Thoracic aorta (tissue), 2 donors: Measurements from ENCODE around the gene LRRC4. TPM values are rescaled to one million over a fixed set of nuclear protein-coding genes. Genes with fewer than 3 reads are reported as not detected.

Experiments
- ATAC-seq: fragments of 150-250 bp; one replicate; pipeline ENCODE4 v1.8.0; 2017; ENCODE audit warnings: low read depth; ENCODE audit not compliant: insufficient number of reproducible peaks, low FRiP score
- DNase-seq: peaks from one replicate; pipeline ENCODE4 v3.0.0-alpha.2; 2020; ENCODE audit warnings: low spot score
- H3K27ac ChIP-seq, 2 donors: fragments of 200-600 bp; sonication (generic); 1 replicate in 1 of 2; 2 replicates in 1 of 2; pipeline ENCODE4 v1.5.1; 2016; ENCODE audit warnings: mild to moderate bottlenecking in 2 of 2, moderate library complexity in 2 of 2
- H3K27me3 ChIP-seq: fragments of 200-600 bp; sonication (generic); replicated peaks from 2 replicates; pipeline ENCODE4 v1.6.0; 2016; ENCODE audit warnings: mild to moderate bottlenecking; ENCODE audit not compliant: insufficient read depth
- H3K36me3 ChIP-seq: fragments of 200-600 bp; sonication (generic); one replicate; pipeline ENCODE4 v1.5.1; 2016
- H3K4me1 ChIP-seq, 2 donors: fragments of 200-600 bp; sonication (generic); 1 replicate in 1 of 2; 2 replicates in 1 of 2; pipeline versions ENCODE4 v1.5.1 to v1.6.0; 2016; ENCODE audit warnings: low read depth in 2 of 2, mild to moderate bottlenecking in 1 of 2; ENCODE audit not compliant: control insufficient read depth in 1 of 2
- H3K4me3 ChIP-seq: fragments of 200-600 bp; sonication (generic); 2 replicates; pipeline ENCODE4 v1.5.1; 2016; ENCODE audit warnings: mild to moderate bottlenecking
- H3K9me3 ChIP-seq: fragments of 200-600 bp; sonication (generic); 2 replicates; pipeline ENCODE4 v1.5.1; 2016
- total RNA-seq, 2 donors: library from RNA; depleted of rRNA; stranded (reverse); fragments of >200 nt; gene quantifications; one replicate each; pipeline versions ENCODE4 v1.1.0 to v1.2.3, GENCODE V29; 2016
- TF ChIP-seq, protein P1 (sequence below): fragments of 200-600 bp; sonication (generic); IDR thresholded peaks from one replicate; pipeline ENCODE4 v1.5.1; 2019; ENCODE audit warnings: antibody characterized with exemption

Gene LRRC4
- total RNA-seq, 2 donors from 2014 or later = 0.85 to 2.2 TPM

DNA sequence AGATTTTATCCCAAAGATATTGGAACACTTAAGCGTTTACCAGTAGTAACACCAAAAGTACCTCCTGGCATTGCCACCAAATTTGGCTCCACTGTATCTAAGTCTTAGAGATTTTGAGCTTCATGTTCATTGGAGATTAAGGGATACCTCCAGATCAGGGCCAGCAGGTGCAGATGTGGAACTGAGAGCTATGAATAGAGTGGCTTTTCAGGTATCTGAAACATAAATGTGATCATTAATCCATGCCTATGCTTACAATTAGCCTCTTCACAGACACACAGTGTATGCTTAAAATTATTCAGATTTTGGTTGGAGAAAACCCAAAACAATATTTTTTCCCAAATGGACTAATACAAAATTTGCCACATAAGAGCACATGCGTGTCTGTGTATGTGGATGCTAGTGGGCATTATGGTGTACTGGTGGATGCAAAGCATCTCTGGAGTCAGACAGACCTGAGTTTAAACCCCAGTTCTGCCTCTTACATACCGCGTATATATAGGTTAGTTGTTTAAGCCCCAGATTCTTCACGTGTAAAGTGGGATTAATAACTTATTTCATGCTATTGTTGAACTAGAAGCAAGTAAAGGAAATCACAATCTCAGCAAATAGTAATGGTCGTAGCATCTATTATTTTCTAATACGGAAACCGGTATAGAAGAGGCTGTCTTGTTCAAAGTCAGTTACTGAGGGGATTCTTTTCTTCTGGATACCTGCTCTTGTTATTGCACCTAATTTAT lies 6.8 kb upstream of the LRRC4 start:
- H3K9me3 ChIP-seq = no peaks in the 10 kb centered on the region
- H3K4me1 ChIP-seq = no peaks in the 10 kb centered on the region
- DNase-seq (no peak), ATAC-seq (no peak)
- no peaks in the 10 kb centered on the region for H3K27me3 ChIP-seq
- TF ChIP-seq, protein P1, sequence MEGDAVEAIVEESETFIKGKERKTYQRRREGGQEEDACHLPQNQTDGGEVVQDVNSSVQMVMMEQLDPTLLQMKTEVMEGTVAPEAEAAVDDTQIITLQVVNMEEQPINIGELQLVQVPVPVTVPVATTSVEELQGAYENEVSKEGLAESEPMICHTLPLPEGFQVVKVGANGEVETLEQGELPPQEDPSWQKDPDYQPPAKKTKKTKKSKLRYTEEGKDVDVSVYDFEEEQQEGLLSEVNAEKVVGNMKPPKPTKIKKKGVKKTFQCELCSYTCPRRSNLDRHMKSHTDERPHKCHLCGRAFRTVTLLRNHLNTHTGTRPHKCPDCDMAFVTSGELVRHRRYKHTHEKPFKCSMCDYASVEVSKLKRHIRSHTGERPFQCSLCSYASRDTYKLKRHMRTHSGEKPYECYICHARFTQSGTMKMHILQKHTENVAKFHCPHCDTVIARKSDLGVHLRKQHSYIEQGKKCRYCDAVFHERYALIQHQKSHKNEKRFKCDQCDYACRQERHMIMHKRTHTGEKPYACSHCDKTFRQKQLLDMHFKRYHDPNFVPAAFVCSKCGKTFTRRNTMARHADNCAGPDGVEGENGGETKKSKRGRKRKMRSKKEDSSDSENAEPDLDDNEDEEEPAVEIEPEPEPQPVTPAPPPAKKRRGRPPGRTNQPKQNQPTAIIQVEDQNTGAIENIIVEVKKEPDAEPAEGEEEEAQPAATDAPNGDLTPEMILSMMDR = no peak
- H3K36me3 ChIP-seq = no peaks in the 10 kb centered on the region
- H3K27ac ChIP-seq = no peak overlapping the region
- no peak overlapping the region for H3K4me3 ChIP-seq

GRCh38 chr7:128037081-128037480 lies 5.8 kb upstream of the LRRC4 start:
- Histone ChIP-seq H3K9me3 (no peaks in the 10 kb centered on the region), H3K4me3 (no peak overlapping the region), H3K27me3 (no peaks in the 10 kb centered on the region), H3K4me1 (no peaks in the 10 kb centered on the region), H3K27ac (no peak overlapping the region), H3K36me3 (no peaks in the 10 kb centered on the region)
- no peak for DNase-seq
- TF ChIP-seq, protein P1 = no peak
- ATAC-seq = no peak

DNA sequence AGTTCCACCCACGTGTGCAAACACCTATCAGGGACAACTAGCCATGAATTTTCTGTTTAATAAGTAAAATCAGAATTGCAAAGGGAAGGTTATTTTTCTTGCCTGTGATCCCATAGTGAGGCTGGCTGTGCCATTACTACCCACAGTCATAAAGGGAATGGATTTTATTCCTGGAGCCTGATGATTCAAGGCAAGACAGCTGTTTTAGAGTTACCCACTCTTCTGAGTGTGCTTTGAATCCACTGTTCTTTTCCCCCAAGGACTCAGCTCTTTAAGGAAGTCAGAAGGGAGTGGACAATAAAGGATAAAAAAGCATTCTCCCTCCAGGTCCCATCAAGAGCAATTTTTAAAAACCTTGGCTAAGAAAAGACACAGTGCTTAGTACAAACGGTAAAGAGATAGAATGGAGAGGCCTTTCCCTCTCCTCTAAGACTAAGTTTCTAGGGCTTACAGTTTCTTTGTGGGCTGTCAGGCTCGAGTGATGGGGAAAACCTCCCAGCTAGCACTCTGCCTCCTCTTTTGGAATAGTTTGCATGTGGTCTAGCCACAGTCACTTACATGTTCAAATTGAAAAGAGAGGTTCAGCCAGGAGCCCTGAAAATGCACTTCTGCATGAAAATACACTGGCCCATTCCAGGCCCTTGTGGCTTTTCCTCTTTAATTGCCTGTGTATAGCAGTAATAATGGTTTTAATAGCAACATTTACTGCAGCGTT lies 5.1 kb upstream of the LRRC4 start:
- H3K36me3 ChIP-seq = no peaks in the 10 kb centered on the region
- H3K27me3 ChIP-seq = no peaks in the 10 kb centered on the region
- no peaks in the 10 kb centered on the region for H3K4me1 ChIP-seq
- TF ChIP-seq, protein P1 = no peak
- H3K9me3 ChIP-seq = no peaks in the 10 kb centered on the region
- DNase-seq (no peak), ATAC-seq (no peak)
- H3K4me3 ChIP-seq = no peak overlapping the region
- no peak overlapping the region for H3K27ac ChIP-seq

DNA sequence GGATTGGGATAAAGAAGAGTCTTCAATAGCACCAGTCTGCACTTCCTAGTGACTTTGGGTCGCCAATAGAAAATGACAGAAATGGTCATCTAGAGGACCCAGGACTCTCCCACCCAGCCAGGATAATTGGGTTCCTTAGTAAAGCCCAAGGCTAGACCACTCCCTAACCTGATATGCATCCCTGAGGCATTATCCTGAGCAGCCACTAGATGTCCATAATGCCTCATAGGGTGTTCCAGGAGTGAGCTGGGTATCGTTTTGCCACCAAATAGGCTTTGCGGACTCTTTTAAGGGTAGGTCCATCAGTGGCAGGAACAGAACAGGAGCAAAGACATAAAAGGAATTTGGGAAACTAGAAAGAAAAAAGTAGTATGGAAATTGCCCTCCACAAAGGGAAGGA lies 4.5 kb upstream of the LRRC4 start:
- no peak for ATAC-seq
- Histone ChIP-seq H3K4me1 (peaks cover 0 to under 1% of the 10 kb centered on the region in 2 donors), H3K27me3 (no peaks in the 10 kb centered on the region), H3K27ac (no peak overlapping the region), H3K4me3 (no peak overlapping the region), H3K9me3 (no peaks in the 10 kb centered on the region), H3K36me3 (no peaks in the 10 kb centered on the region)
- TF ChIP-seq, protein P1 = no peak
- DNase-seq = no peak

GRCh38 chr7:128034825-128035224 lies 3.6 kb upstream of the LRRC4 start:
- Histone ChIP-seq H3K27ac (no peak overlapping the region), H3K4me1 (peaks cover 5% of the 10 kb centered on the region in 2 donors), H3K36me3 (no peaks in the 10 kb centered on the region), H3K9me3 (no peaks in the 10 kb centered on the region), H3K27me3 (no peaks in the 10 kb centered on the region), H3K4me3 (no peak overlapping the region)
- TF ChIP-seq, protein P1 = no peak
- ATAC-seq (no peak), DNase-seq (no peak)
